Neutrophil (primary cell): ENCODE measurements around the gene GCA.

Experiments
- H3K27ac ChIP-seq: fragments of 200-600 bp; sonication (generic); 2 replicates; pipeline ENCODE4 v1.5.1; 2016; ENCODE audit warnings: mild to moderate bottlenecking, moderate library complexity
- H3K27me3 ChIP-seq: fragments of 200-600 bp; sonication (generic); 2 replicates; pipeline ENCODE4 v1.6.0; 2016; ENCODE audit warnings: mild to moderate bottlenecking
- H3K36me3 ChIP-seq: fragments of 200-600 bp; sonication (generic); 2 replicates; pipeline ENCODE4 v1.5.1; 2017
- H3K4me1 ChIP-seq, 2 experiments: fragments of 200-600 bp in 1 of 2; sonication (generic) in 1 of 2; 1 replicate in 1 of 2; 2 replicates in 1 of 2; pipeline versions ENCODE4 v1.5.1 to v1.6.1; 2013 to 2016; ENCODE audit warnings: low read depth in 1 of 2, low read length in 1 of 2, mild to moderate bottlenecking in 1 of 2, moderate library complexity in 1 of 2; ENCODE audit not compliant: control insufficient read depth in 1 of 2, insufficient read depth in 1 of 2
- H3K4me3 ChIP-seq, 2 experiments: fragments of 200-600 bp in 1 of 2; sonication (generic) in 1 of 2; 1 replicate in 1 of 2; 2 replicates in 1 of 2; pipeline ENCODE4 v1.5.1; 2013 to 2016; ENCODE audit warnings: low read depth in 1 of 2, low read length in 1 of 2, mild to moderate bottlenecking in 1 of 2, moderate library complexity in 1 of 2
- H3K9me3 ChIP-seq: fragments of 200-600 bp; sonication (generic); 2 replicates; pipeline ENCODE4 v1.5.1; 2016
- TF ChIP-seq, protein P1 (sequence below): fragments of 200-600 bp; sonication (generic); IDR thresholded peaks from 2 replicates; pipeline ENCODE4 v1.5.1; 2016; ENCODE audit warnings: antibody characterized with exemption

Gene GCA, protein sequence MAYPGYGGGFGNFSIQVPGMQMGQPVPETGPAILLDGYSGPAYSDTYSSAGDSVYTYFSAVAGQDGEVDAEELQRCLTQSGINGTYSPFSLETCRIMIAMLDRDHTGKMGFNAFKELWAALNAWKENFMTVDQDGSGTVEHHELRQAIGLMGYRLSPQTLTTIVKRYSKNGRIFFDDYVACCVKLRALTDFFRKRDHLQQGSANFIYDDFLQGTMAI

DNA sequence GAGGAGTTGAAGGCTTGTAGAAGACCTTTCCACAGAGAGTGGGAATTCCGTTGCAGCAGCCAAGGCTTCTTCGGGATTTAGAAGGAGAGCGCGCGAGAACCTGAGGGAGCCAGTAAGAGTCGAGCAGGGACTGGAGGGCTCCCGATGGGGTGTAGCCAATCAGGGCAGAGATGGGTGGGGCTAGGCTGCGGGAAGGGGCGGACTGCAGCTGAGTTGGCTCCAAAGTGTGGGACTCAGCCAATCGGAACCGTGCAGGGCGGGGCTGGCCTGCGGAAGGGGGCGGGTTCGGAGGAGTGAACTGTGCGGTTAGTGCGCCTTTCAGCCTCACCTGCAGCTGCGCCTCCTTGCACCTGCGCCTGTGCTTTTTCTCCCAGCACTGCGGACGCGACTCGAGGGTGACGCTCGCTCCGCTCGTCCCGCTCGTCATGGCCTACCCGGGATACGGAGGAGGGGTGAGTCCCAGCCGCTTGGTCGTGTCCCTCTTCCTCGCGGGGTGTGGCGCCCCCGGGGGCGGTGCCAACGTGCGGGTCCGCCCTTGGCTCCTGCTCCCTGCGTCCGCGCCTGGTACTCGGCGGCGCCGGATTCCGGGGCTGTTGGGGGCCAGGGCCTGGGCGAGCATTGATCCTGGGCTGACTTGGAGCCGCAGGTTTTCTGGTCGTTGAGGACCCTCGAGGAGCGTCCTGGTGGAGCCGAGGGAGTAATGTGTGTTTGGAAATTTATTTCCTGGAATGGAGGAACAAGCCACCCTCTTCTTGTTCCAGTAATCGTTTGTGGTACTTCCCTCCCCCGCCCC lies at the start of gene GCA:
GCA (plus strand) TSS at position 309 of the 793 bp plus-strand sequence; CDS start at position 426, 117 bp downstream.
- TF ChIP-seq, protein P1, sequence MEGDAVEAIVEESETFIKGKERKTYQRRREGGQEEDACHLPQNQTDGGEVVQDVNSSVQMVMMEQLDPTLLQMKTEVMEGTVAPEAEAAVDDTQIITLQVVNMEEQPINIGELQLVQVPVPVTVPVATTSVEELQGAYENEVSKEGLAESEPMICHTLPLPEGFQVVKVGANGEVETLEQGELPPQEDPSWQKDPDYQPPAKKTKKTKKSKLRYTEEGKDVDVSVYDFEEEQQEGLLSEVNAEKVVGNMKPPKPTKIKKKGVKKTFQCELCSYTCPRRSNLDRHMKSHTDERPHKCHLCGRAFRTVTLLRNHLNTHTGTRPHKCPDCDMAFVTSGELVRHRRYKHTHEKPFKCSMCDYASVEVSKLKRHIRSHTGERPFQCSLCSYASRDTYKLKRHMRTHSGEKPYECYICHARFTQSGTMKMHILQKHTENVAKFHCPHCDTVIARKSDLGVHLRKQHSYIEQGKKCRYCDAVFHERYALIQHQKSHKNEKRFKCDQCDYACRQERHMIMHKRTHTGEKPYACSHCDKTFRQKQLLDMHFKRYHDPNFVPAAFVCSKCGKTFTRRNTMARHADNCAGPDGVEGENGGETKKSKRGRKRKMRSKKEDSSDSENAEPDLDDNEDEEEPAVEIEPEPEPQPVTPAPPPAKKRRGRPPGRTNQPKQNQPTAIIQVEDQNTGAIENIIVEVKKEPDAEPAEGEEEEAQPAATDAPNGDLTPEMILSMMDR: peak; percentile 35
- peaks cover 73 to 75% of the 10 kb centered on the region in 2 experiments for H3K4me1 ChIP-seq
- H3K27ac ChIP-seq: peak within 1 kb of the TSS; percentile 97
- peak within 1 kb of the TSS; percentile 84 to 97 for H3K4me3 ChIP-seq
- no peaks in the 10 kb centered on the region for H3K9me3 ChIP-seq
- H3K36me3 ChIP-seq: peaks cover 24% of the 10 kb centered on the region
- H3K27me3 ChIP-seq: no peaks in the 10 kb centered on the region

DNA sequence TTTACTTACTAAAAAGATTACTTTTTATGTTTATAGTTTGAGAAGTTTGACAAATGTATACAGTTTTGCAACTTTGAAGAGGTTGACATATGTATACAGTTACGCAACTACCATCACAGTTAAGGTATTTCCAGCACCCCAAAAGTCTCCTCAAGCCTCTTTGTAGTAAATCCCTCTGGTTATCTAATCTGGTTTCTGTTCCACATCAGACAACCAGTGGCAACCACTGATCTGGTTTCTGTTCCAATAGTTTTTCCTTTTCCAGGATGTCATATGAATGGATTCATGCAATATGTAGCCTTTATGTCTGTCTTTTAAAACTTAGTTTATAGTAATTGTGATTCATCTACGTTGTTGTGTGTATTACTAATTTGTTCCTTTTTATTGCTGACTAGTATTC lies 48.9 kb upstream of the GCA start:
- Histone ChIP-seq H3K9me3 (no peaks in the 10 kb centered on the region), H3K4me1 (peaks cover 9 to 13% of the 10 kb centered on the region in 2 experiments), H3K4me3 (no peak overlapping the region), H3K27me3 (no peaks in the 10 kb centered on the region), H3K27ac (no peak overlapping the region), H3K36me3 (no peaks in the 10 kb centered on the region)
- TF ChIP-seq, protein P1: no peak

DNA sequence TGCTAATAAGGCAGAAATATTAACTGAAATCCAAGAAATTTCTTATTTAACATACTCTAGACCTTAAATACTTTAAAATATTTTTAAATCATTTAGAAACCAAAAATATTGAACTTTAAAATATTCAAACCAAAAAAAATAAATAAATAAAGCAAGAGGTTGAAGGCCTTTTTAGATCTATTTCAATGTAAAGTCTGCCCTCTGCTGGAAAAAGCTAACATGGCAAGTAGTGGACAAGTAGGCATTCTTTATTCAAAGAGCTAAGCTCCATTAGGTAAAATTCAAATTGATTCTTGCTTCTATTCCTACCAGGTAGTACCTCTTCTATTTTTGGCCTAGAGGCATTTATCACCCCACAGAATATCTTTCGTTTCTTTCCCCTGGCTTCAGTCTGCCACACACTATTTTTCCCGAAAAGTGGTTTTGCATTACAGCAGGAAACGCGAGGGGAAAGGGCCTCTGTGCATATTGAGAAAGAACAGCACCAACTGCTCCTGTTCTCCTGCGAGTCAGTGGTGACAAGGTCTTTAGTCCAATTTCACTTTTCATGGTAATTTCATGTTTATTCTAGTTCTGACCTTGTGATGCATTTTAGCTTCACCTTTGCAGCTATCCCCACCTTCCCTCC lies 45.9 kb upstream of the GCA start:
- Histone ChIP-seq H3K27me3 (no peaks in the 10 kb centered on the region), H3K4me3 (peak overlapping the region in 1 of 2 experiments; percentile 18), H3K27ac (no peak overlapping the region), H3K36me3 (no peaks in the 10 kb centered on the region), H3K4me1 (peaks cover 13% of the 10 kb centered on the region in 2 experiments), H3K9me3 (no peaks in the 10 kb centered on the region)
- TF ChIP-seq, protein P1: peak; percentile 80

DNA sequence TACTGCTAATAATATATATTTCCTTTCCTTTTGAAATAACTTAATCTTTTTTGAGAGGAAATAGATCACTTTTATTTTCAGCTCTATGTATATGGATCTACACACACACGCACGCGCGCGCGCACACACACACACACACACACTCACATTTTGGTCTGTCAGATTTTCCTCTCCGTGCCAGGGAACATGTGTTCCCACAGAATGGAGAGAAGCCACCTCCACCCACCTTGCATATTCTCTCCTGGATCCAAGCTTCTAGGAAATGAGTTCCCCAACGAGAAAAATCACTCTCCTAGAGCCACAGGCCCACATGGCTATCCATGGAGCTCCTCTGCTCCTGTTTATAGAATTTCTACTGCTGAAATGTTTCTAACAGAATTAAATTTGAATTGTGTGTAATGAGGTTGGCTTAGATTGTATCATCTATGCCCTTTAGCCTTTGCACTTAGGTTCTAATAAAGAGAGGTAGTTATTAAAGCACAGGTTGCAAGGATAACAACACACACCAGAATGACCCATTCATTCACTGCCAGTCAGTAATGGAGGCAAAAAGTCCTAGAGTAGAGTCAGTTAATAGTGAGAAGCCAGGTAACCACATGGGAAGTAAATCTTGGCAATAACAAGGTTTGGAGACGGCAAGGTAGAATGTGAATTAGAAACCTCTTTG lies 45.1 kb upstream of the GCA start:
- H3K9me3 ChIP-seq: no peaks in the 10 kb centered on the region
- no peak overlapping the region for H3K4me3 ChIP-seq
- no peak overlapping the region for H3K27ac ChIP-seq
- H3K4me1 ChIP-seq: peaks cover 6 to 13% of the 10 kb centered on the region in 2 experiments
- no peaks in the 10 kb centered on the region for H3K36me3 ChIP-seq
- TF ChIP-seq, protein P1: no peak
- no peaks in the 10 kb centered on the region for H3K27me3 ChIP-seq

DNA sequence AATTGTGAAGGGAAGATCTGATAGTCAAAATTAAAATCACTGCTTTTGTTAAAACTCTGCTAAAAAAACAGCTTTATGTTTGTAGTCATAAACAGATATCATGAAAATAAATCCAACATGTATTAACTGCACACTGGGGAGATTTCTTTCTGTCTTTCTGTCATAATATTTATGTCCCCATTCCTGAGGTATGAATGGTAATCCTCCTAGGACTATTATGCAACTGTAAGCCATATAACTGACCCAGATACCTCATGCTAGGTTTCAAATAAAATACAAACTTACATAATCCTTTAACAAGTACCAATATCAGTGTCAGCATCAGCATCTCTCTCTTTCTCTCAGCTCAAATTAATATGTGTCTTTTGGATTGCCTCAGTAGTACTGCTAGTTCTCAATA lies 43.7 kb upstream of the GCA start:
- H3K9me3 ChIP-seq: no peaks in the 10 kb centered on the region
- no peaks in the 10 kb centered on the region for H3K27me3 ChIP-seq
- H3K4me1 ChIP-seq: peaks cover 6 to 13% of the 10 kb centered on the region in 2 experiments
- H3K36me3 ChIP-seq: no peaks in the 10 kb centered on the region
- H3K27ac ChIP-seq: no peak overlapping the region
- no peak overlapping the region for H3K4me3 ChIP-seq
- TF ChIP-seq, protein P1: no peak
